ENCODE data around the gene ZCCHC14.
"Not testable (repeated sequence)": the region's sequence is repeated elsewhere in the genome, so short reads cannot be mapped to it uniquely, and the experiment has no call there.

- not testable (repeated sequence) for TF ChIP-seq CTCF, POLR2A (IDR thresholded peaks at IDR 0.05)
These were observed 113.5 kb downstream of the ZCCHC14 start for GRCh38 chr16:87379312-87379752.

Data from esophagus squamous epithelium (tissue), 4 donors.